GM18951 (cell line): ENCODE data around the gene MGMT.

Experiments
- POLR2A ChIP-seq: IDR thresholded peaks from 4 replicates; pipeline ENCODE4 v1.6.1; 2011; ENCODE audit warnings: mild to moderate bottlenecking; ENCODE audit not compliant: insufficient read length, insufficient read depth; ENCODE audit errors: extremely low read depth
- in situ Hi-C: fragments of 300-500 bp; cut with MboI; formaldehyde crosslinking; loops from one replicate; pipeline ENCODE4 v1.12.0; 2022; ENCODE audit warnings: low sequenced_read_pairs, mixed read lengths, inconsistent platforms; ENCODE audit not compliant: unreplicated experiment

The MGMT gene

DNA sequence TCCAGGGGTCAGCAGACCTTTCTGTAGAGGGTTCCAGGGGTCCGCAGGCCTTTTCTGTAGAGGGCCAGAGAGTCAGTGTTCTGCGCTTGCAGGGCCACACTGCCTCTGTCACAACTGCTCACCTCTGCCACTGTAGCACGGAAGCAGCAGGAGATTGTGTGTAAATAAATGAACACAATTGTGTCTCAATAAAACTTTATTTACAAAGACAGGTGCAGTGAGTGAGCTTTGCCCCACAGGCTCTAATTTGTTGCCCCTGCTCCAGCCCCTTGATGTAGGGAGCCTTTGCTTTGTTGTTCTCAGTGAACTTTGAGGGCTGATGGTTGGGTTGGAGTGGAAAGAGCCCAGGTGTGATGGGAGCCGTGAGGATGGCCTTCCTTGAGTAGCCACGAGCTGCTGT lies 67.8 kb downstream of the MGMT start:
- TF ChIP-seq POLR2A = no peak
- in situ Hi-C loops = no loop called here

DNA sequence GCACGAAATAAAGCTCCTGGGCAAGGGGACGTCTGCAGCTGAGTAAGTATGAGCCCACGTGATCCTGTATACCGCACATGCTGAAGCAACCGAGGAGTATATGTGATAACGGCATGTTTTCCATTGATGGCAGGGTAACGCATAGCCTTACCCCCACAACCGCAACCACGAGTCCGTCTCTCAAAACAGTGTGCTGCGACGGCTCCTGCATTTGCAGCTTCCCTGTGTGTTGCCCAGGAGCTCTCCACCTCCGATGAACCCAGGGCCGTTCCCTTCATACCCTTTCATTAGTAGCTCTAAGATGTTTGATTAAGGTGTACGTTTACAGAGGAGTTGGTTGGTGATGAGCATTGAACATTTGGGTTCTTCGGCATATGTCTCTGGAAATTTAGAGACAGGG lies 69.3 kb downstream of the MGMT start:
- in situ Hi-C loops = no loop called here
- no peak for TF ChIP-seq POLR2A

DNA sequence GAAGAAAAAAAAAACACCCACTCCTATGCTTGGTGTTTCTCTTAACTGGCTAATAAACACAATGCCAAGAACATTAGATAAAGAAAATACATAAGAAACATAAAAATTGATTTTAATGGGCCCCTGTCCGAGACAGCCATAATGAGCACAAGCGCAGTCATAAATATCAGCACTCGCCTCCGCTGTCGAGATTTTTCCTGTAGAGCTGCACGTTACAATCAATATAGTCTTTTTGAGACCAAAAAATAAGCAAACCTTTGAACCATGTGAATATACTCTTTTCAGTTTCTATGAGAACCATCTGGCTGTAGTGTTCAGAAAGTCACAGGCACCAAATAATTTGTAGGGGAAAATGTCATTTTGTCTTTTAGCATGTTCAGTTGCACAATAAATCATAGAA lies 70.1 kb downstream of the MGMT start:
- TF ChIP-seq POLR2A = no peak

DNA sequence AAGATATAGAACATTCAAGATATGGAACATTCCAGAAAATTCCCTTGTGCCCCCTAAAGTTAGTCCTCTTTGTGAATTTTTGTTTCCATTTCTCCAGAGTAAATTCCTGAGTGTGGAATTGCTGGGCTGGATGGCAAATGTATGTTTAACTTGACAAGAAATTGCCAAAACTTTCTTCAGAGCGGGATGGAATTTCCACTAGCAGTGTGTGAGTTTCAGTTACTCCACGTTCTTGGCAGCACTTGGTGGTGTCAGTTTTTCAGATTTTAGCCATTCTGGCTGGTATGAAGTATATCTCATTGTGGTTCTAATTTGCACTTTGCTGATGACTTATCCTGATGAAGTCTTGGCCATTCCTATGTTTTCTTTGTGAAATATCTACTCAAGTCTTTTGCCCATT lies 71.2 kb downstream of the MGMT start:
- in situ Hi-C loops = no loop called here
- TF ChIP-seq POLR2A = no peak

More for the DNA sequence above, 70.1 kb downstream of the MGMT start:
- in situ Hi-C loops = no loop called here

DNA sequence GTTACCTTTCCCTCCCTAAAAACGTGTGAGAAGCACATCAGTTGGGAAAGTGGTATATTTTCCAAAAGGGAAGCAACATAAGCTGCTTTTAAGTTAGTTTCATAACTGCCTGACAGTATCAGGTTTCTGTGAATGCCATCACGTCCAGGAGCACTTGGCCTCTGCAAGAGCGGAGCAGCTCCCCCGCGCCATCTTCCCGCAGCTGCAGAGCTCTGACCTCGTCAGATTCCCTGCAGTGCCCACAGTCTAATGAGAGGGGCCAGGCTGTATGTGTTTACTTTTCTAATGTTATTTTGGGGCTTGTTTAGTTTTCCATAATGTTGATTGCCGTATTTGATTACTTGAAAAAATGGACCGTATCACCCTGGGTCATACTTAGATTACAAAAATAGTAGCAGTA lies 74.2 kb downstream of the MGMT start:
- in situ Hi-C loops = no loop called here
- no peak for TF ChIP-seq POLR2A

DNA sequence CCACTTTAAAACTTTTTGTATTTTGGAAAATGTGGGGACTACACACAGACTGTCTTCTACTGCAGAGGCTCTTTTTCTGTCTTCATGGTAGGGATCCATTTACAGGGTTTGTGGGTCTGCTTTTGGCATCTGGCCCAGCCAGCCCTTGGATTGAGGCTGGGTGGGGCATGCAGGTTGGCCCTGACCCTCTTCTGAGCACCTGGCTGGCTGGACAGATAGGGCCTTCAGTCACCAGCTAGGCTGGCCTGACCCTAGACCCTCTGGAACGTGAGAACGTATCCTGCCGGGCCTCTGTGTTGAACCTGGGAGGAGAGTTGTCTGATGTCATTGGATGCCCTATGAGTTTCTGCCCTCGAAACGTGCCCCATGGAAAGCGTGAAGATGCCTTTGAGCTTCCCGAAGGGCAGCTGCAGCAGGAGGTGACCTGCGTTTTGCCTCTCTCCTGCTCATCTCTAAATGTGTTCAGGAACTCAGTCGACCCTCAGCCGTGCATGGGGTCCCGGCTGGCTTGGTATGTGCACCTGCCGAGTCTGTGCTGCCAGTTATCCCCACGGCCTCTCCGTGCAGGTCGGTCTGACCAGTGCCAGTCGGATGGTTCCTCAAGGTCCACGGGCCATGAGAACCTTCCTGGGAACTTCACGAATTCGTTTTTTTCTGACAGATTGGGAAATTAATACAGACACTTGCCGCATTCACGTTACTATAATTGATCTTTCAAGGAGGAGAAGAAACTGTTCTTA lies 74.9 kb downstream of the MGMT start:
- in situ Hi-C loops = no loop called here
- no peak for TF ChIP-seq POLR2A

DNA sequence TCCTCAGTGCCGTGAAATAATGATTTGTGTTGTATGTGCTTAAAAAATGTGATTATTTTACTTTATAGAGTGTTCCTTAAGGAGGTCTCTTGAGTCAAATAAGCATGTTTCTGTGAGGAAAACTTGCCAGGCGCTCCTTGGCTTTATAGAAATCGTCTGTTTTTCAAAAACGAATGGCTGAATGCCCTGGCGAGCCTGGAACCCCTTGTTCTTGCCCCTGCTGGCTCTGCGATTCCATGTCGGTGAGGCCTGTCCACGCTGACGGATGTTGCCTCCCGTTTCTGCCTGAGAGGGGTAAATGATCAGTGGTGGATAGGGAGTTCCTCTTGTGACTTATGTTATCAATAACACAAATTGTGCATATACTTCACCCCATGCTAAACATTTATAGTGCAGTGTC lies 75.5 kb downstream of the MGMT start:
- TF ChIP-seq POLR2A = no peak
- in situ Hi-C loops = no loop called here

DNA sequence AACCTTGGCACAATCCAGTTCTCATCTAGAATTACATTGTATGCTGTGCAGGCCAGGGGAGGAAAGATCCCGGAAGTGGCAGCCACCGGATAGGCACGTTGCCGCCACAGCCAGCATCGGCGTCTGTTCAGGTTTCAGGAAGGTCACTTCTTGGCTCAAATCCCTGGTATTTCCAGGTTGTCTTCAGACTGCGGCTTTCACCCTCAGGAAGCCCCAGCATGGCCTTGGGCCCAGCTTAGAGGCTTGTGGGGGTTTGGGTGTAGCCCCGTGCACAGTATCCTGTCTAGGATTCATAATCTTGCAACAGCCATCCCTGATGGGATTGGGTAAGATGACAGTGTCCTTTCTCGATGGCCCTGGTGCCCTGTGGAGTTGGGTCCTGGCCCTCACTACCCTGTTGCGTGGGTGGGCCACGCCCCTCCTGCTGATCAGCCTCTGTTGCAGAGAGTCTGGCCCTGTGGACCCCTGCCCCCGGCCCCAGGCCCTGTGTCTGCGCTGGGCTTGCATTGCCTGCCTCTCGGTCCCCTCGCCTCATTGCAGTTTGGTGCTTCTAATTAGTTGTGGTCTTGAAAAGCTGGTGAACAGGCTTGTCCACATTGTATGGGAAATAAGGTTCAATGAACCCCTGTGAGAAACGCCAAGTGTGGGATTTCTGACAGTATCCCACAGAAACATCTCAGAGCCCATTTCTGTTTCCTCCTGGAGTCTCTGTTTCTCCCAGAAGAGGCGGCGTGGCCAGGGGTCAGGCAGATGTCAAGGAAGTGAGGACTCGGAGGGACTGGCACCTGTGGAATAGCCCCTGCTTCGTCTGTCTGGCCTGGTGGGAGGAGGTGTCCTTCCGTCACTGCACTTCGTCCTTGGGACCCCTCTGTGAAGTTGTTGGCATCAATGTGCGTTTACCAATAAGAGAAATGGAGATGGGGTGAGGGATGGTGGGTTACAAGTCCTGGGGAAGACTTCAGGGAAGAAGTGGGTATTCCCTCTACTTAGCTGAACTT lies 77.5 kb downstream of the MGMT start:
- no peak for TF ChIP-seq POLR2A
- in situ Hi-C loops = no loop called here

DNA sequence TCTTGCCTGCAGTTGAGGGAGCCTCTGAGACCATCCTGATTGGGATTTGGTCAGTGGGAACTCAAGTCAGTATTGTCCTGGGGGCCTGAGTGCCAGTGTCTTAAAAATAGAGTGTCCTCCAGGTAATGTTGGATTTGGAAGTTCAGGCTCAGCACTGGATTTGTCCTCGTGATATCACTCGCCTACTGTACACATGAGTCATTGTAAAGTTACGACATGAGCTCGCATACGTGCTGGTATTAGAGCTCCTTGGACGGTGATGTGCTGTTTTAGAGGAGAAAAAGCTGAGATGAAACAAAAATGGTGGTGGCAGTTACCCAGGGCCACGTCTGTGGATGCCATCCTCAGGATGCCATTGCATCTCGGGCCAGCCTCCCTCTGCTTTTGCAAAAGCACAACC lies 78.2 kb downstream of the MGMT start:
- TF ChIP-seq POLR2A = no peak

DNA sequence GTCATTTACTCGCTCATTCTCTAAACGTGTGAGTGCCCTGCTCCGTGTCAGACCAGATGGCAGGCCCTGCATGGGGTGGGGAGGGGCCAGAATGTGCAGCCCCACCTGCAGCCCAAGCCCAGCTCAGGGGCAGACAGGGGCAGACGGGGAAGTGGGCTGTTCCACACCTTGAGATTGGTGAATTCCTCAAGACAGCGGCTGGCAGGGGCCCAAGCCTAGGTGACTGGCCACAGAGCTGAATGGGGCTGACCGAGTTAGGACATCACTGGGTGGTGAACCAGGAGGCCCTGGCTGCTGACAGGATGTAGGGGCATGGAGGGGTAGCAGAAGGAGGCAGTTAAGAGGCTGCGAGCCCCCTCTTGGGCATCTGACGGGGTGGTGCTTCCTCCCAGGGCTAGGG lies 79.1 kb downstream of the MGMT start:
- in situ Hi-C loops = no loop called here
- TF ChIP-seq POLR2A = no peak

More for the DNA sequence above, 78.2 kb downstream of the MGMT start:
- in situ Hi-C loops = no loop called here

DNA sequence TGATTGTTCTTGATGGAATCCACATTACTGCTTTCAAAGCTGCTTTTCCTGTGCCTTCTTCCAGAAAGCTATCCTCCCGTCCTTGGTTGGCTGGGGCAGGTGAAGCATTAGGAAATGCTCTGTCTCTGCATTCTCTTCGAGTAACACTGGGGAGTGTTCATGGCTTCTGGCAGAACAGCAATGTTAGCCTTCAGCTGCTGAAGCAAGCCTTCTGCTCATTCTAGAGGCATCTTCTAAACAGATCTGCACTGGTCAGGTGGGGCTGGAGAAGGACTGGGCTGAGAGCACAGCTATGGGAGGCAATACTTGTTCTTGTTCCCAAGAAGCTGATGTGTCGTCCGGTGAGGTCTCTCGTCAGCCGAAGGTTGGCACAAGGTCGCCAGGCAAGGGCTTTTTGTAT lies 80.6 kb downstream of the MGMT start:
- in situ Hi-C loops = no loop called here
- TF ChIP-seq POLR2A = no peak

DNA sequence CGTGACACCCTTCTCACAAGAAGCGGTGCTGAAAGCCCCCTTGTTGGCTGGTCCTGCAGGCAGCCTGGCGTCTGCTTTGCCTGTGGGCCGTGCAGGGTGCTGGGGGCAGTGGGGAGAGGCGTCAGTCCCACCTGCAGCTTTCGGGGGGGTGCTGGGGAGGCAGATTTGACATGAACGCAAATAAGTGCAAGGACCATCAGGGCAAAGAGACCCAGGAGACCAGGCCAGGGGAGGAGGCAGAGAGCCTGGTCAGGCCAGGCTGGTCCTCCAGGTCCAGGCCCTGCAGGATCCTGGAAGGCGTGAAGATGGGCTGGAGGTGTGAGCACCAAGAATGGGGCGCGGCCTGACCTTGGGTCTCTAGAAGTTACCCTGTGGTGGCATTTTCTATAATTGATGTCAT lies 81.6 kb downstream of the MGMT start:
- in situ Hi-C loops = no loop called here

DNA sequence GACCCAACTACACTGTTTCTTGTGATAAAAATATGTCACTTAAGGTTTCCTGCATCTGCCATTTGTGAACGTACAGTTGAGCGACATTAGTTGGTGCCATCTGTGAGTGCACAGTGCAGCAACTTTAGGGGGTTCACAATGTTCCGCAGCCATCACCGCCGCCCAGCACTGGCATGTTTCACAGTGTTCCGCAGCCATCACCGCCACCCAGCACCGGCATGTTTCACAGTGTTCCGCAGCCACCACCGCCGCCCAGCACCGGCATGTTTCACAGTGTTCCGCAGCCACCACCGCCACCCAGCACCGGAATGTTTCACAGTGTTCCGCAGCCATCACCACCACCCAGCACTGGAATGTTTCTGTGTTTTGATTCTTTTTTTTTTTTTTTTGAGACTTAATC lies 83.0 kb downstream of the MGMT start:
- in situ Hi-C loops = no loop called here

More for the DNA sequence above, 81.6 kb downstream of the MGMT start:
- TF ChIP-seq POLR2A = no peak

DNA sequence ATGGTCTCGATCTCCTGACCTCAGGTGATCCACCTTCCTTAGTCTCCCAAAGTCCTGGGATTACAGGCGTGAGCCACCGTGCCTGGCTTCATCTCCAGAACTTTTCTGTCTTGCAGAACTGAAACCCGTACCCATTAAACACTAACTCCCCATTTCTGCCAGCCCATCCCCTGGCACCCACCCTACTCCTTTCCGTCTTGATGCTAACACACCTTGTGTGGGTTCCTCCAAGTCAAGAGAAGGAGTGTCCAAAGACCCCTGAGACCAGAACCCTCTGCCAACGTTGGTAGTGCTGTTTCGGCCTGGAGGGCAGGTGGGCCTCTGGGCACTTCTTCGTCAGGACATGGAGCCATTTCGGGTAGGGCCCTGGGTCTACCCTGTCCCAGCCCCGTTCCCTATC lies 83.6 kb downstream of the MGMT start:
- no peak for TF ChIP-seq POLR2A
- in situ Hi-C loops = no loop called here

More for the DNA sequence above, 83.0 kb downstream of the MGMT start:
- no peak for TF ChIP-seq POLR2A
